Thymus (tissue), 11 donors: ENCODE data around the gene RAF1. TPM values are rescaled to one million over a fixed set of nuclear protein-coding genes. Genes with fewer than 3 reads are reported as not detected.

Source experiments
- DNase-seq, 9 donors: peaks; one replicate each; pipeline ENCODE4 v3.0.0-alpha.2; 2013; ENCODE audit warnings: low spot score in 9 of 9, low read depth in 6 of 9, missing footprints in 1 of 9
- H3K27ac ChIP-seq, 2 donors: one replicate each; pipeline ENCODE4 v1.5.1; 2013; ENCODE audit warnings: control low read depth in 1 of 2, low read depth in 1 of 2, low read length in 1 of 2, mild to moderate bottlenecking in 1 of 2, moderate library complexity in 1 of 2
- H3K27me3 ChIP-seq, 2 donors: one replicate each; pipeline ENCODE4 v1.5.1; 2013; ENCODE audit warnings: low read length in 1 of 2; ENCODE audit not compliant: control insufficient read depth in 2 of 2, insufficient read depth in 1 of 2
- H3K36me3 ChIP-seq, 2 donors: one replicate each; pipeline ENCODE4 v1.5.1; 2013; ENCODE audit warnings: low read length in 1 of 2, mild to moderate bottlenecking in 1 of 2, moderate library complexity in 1 of 2; ENCODE audit not compliant: control insufficient read depth in 2 of 2, insufficient read depth in 2 of 2
- H3K4me1 ChIP-seq, 2 donors: one replicate each; pipeline ENCODE4 v1.5.1; 2013; ENCODE audit warnings: low read length in 2 of 2; ENCODE audit not compliant: control insufficient read depth in 2 of 2, insufficient read depth in 2 of 2
- H3K4me3 ChIP-seq, 2 donors: one replicate each; pipeline ENCODE4 v1.5.1; 2013; ENCODE audit warnings: low read length in 2 of 2, control low read depth in 1 of 2, mild to moderate bottlenecking in 1 of 2
- H3K9me3 ChIP-seq, 2 donors: one replicate each; pipeline ENCODE4 v1.5.1; 2013; ENCODE audit warnings: low read length in 1 of 2, mild to moderate bottlenecking in 1 of 2; ENCODE audit not compliant: control insufficient read depth in 2 of 2, insufficient read depth in 1 of 2
- WGBS: extraction: QIAGEN DNeasy Blood & Tissue Kit; methylation state at CpG from one replicate; pipeline ENCODE4 v1.1.7; 2013; 5-methylcytosine and 5-hydroxymethylcytosine counted together
- polyA plus RNA-seq: library from polyadenylated mRNA; stranded (reverse); fragments of 200-250 nt; gene quantifications from one replicate; pipeline ENCODE4 v1.2.3, GENCODE V29; 2013
- total RNA-seq: library from RNA; stranded (reverse); fragments of 120-200 nt; gene quantifications from one replicate; pipeline ENCODE4 v1.2.4, GENCODE V29; 2013
- donor health status: healthy.

Gene RAF1
- total and polyA plus RNA-seq, 2 donors: 59.9 to 68.1 TPM

DNA sequence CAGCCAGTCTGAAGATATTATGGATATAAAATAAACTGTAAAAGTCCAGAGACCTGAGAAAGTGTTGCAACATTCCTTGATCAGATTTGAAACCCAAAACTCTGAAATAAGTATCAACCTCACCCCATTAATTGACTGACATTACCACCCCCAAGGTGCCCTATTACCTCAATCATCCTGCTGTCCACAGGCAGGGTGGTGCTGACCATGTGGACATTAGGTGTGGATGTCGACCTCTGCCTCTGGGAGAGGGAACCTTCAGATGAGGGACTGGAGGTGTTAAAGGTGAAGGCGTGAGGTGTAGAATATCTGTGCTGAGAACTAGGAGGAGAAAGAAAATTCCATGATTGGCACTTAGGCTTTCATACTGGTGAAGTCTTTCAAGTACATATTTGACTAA lies 59.9 kb downstream of the RAF1 start:
- over 99% methylated on average over 2 of the region's 2 CpGs for WGBS
- Histone ChIP-seq H3K27me3 (no peaks in the 10 kb centered on the region), H3K27ac (no peak overlapping the region), H3K36me3 (peaks cover 42 to 79% of the 10 kb centered on the region in 2 donors), H3K4me1 (no peaks in the 10 kb centered on the region), H3K4me3 (no peak overlapping the region), H3K9me3 (no peaks in the 10 kb centered on the region)
- no peak for DNase-seq

DNA sequence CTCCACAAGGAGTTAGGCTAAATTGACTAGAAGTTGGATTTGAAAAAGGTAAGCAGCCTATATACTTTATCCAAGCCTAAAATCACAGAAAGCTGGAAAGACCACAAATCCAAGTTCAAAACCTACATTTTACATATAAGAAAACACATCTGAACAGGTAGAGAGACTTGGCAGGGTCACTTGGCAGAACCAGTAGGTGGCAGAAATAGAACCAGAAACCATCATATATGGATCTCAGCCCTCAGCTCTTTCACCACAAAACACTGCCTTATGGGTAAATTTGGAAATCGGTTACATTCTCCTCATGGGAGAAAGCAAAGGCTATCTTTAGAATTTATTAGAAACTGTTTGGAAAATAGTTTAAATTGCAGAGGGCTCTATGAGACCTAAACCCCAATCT lies 62.8 kb downstream of the RAF1 start:
- WGBS: 100% methylated on average over 1 of the region's 1 CpG
- Histone ChIP-seq H3K36me3 (peaks cover 48 to 85% of the 10 kb centered on the region in 2 donors), H3K27me3 (no peaks in the 10 kb centered on the region), H3K27ac (no peak overlapping the region), H3K9me3 (no peaks in the 10 kb centered on the region), H3K4me3 (no peak overlapping the region), H3K4me1 (no peaks in the 10 kb centered on the region)
- DNase-seq: no peak

DNA sequence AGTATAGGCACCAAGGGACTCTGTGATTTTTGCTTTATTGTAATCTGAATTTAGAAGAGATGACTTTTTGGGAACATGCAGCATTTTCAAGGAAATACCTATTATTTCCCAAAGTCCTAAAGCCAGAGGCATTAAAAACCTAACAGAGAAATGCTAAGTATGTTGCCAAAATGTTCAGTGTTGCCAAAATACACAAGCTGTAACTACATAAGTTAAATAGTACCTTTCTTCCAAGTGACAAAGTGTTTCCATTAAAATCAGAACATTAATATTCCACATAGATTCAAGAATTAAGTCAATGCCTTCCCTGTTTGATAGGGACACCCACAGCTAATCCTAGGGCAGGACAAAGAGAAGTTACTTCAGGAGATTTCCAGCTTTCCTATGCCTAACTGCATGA lies 65.0 kb downstream of the RAF1 start:
- no peak for DNase-seq
- Histone ChIP-seq H3K27ac (no peak overlapping the region), H3K9me3 (no peaks in the 10 kb centered on the region), H3K4me3 (no peak overlapping the region), H3K4me1 (no peaks in the 10 kb centered on the region), H3K36me3 (peaks cover 60 to 84% of the 10 kb centered on the region in 2 donors), H3K27me3 (no peaks in the 10 kb centered on the region)

DNA sequence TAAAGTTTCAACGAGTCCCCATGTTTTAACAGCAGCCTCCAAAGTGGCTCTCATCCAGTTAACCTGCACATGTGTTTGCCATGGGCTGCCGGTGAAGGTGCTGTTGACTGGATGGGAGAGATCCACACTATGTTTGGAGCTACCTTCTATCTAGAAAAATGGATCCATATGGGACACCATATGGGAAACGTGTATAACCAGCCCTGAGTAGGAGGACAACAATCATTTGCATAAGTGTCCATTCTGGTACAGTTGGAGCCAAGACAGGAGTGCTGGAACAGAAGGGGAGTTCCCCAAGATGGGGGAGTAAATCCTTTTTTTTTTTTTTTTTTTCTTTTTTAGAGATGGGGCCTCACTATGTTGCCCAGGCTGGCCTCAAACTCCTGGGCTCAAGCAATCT lies 70.4 kb downstream of the RAF1 start:
- 98% methylated on average over 3 of the region's 3 CpGs for WGBS
- Histone ChIP-seq H3K9me3 (no peaks in the 10 kb centered on the region), H3K27me3 (no peaks in the 10 kb centered on the region), H3K4me1 (no peaks in the 10 kb centered on the region), H3K4me3 (no peak overlapping the region), H3K36me3 (peaks cover 78 to 83% of the 10 kb centered on the region in 2 donors), H3K27ac (no peak overlapping the region)
- DNase-seq: no peak

DNA sequence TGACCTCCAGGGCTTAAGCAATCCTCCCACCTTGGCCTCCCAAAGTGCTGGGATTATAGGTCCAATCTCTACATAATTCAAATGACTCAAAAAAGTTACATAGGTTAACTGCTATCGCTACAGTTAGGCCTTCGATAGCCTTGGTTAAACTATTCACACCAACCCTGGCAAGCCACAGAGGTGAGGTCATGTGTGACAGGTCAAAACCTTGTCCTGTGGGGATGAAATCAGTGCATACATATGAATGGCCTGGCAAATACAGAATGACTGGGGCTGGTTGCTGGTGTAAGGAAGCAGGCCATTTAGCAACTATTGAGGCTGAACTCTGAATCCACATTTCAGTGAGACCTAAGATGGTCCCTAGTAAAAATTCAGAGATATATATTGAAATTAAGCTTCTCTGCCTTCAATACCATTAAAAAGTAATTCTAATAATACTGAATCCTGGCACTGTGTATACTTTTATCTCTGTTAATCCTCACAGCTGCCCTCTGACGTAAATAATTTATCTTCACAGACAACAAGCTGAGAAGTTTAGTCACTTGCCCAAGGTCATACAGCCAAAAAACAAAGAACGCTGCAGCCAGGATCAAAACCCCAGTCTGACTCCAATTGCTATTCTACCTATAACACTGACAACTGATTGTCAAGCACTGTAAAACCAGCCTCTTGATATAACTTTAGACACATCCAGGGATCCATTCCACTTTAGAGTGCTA lies 71.8 kb downstream of the RAF1 start:
- Histone ChIP-seq H3K4me3 (no peak overlapping the region), H3K36me3 (peaks cover 79 to 83% of the 10 kb centered on the region in 2 donors), H3K4me1 (no peaks in the 10 kb centered on the region), H3K27ac (no peak overlapping the region), H3K27me3 (no peaks in the 10 kb centered on the region), H3K9me3 (no peaks in the 10 kb centered on the region)
- 98% methylated on average over 4 of the region's 4 CpGs for WGBS
- DNase-seq: no peak

DNA sequence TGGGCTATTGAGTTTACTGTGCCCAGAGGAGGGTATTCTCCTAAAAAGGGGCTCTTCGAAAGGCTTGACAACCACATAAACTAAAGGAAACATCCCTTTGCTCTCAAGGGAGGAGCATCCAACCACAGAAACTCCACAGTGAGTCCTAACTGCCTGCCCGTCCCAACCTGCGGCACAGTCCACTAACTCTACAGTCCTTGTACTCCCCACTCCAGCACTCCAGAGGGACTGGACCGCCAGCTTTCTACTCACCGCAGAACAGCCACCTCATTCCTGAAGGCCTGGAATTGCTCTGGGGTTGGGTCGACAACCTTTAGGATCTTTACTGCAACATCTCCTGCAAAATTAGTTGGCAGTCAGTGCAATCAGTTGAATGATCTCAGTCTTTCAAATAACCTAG lies 72.5 kb downstream of the RAF1 start:
- WGBS: 97% methylated on average over 6 of the region's 6 CpGs
- Histone ChIP-seq H3K4me1 (no peaks in the 10 kb centered on the region), H3K4me3 (no peak overlapping the region), H3K27ac (no peak overlapping the region), H3K36me3 (peaks cover 80 to 84% of the 10 kb centered on the region in 2 donors), H3K27me3 (no peaks in the 10 kb centered on the region), H3K9me3 (no peaks in the 10 kb centered on the region)
- no peak for DNase-seq

DNA sequence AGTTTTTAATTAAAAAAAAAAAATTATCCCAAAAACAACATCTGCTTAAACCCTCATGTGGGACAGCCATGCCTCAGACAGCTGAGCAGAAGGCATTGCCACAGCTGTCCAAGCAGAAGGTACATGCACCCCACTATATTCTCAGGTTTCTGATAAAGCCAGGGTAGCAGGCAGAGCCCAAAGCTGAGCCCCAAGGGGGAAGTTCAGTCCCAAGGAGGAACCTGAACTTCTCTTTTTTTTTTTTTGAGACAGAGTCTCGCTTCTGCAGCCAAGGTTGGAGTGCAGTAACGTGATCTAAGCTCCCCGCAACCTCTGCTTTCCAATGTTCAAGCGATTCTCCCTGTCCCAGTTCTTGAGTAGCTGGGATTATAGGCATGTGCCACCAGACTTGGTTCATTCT lies 73.8 kb downstream of the RAF1 start:
- Histone ChIP-seq H3K4me3 (no peak overlapping the region), H3K27me3 (no peaks in the 10 kb centered on the region), H3K27ac (no peak overlapping the region), H3K4me1 (no peaks in the 10 kb centered on the region), H3K36me3 (peaks cover 81 to 91% of the 10 kb centered on the region in 2 donors), H3K9me3 (no peaks in the 10 kb centered on the region)
- no peak for DNase-seq
- 88% methylated on average over 2 of the region's 4 CpGs for WGBS

DNA sequence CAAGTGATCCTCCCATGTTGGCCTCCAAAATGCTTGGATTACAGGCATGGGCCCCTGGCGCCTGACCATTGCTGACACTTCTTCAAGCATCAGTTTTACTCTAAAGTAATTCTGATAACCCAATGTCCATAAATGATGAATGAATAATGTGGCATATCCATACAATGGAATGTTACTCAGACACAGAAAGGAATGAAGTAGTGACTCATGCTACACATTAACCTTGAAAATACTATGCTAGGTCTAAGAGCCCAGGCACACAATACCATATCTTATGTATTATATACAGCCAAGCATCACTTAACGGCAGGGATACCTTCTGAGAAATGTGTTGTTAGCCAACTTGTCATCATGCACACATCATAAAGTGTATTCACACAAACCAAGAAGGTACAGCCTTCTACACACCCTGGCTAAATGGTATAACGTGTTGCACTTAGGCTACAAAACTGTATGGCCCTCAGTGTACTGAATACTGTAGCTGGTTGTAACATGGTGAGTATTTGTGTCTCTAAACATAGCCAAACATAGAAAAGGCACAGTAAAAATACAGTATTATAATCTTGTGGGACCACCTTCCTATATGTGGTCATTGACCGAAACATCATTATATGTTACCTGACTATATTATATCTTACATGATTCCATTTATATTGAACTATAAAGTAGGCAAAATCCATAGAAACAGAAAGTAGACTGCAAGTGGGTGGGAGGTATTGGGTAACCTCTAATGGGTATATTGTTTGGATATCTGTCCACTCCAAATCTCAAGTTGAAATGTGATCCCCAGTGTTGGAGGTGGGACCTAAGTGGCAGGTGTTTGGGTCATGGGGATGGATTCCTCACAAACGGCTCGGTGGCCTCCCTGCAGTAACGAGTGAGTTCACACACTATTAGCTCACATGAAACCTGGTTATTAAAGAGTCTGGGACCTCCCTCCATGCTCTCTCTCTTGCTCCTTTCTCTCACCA lies 75.6 kb downstream of the RAF1 start:
- no peaks in the 10 kb centered on the region for H3K27me3 ChIP-seq
- H3K4me3 ChIP-seq: no peak overlapping the region
- no peaks in the 10 kb centered on the region for H3K9me3 ChIP-seq
- WGBS: 92% methylated on average over 7 of the region's 7 CpGs
- H3K27ac ChIP-seq: no peak overlapping the region
- peaks cover 87 to 91% of the 10 kb centered on the region in 2 donors for H3K36me3 ChIP-seq
- H3K4me1 ChIP-seq: no peaks in the 10 kb centered on the region
- DNase-seq: no peak

DNA sequence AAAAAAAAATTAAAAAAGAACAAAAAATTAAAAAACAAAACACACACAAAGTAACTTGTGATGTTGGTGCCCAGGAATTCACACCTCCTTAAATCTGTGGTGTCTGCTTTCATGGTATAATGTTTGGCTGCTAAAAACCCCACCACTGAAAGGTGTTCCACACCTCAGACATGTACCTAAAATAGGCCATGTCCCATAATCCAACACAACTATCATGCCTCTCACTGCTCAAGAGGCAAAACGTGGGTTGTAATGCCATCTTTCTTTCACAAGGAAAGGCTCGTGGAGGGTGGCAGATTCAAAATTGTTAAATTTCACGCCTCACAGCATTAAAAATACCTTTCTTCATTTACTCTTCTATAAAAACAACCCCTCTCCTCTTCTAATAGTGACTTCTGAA lies 77.5 kb downstream of the RAF1 start:
- no peaks in the 10 kb centered on the region for H3K9me3 ChIP-seq
- H3K27ac ChIP-seq: no peak overlapping the region
- 96% methylated on average over 3 of the region's 3 CpGs for WGBS
- DNase-seq: no peak
- H3K4me3 ChIP-seq: no peak overlapping the region
- no peaks in the 10 kb centered on the region for H3K4me1 ChIP-seq
- H3K27me3 ChIP-seq: no peaks in the 10 kb centered on the region
- peaks cover 91 to 92% of the 10 kb centered on the region in 2 donors for H3K36me3 ChIP-seq
